ENCODE measurements around the gene CCT8L2.
"Not testable (repeated sequence)": the region's sequence is repeated elsewhere in the genome, so short reads cannot be mapped to it uniquely, and the experiment has no call there.

DNA sequence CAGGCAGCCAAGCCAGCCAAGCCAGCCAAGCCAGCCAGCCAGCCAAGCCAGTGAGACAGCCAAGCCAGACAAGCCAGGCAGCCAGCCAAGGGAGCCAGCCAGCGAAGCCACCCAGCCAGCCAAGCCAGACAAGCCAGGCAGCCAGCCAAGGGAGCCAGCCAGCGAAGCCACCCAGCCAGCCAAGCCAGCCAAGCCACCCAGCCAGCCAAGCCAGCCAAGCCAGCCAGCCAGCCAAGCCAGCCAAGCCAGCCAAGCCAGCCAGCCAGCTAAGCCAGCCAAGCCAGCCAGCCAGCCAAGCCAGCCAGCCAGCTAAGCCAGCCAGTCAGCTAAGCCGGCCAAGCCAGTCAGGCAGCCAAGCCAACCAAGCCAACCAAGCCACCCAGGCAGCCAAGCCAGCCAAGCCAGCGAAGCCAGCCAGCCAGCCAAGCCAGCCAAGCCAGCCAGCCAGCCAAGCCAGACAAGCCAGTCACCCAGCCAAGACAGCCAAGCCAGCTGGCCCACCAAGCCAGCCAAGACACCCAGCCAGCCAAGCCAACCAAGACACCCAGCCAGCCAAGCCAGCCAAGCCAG lies 34.1 kb downstream of the CCT8L2 start:
- TF ChIP-seq, protein P1, sequence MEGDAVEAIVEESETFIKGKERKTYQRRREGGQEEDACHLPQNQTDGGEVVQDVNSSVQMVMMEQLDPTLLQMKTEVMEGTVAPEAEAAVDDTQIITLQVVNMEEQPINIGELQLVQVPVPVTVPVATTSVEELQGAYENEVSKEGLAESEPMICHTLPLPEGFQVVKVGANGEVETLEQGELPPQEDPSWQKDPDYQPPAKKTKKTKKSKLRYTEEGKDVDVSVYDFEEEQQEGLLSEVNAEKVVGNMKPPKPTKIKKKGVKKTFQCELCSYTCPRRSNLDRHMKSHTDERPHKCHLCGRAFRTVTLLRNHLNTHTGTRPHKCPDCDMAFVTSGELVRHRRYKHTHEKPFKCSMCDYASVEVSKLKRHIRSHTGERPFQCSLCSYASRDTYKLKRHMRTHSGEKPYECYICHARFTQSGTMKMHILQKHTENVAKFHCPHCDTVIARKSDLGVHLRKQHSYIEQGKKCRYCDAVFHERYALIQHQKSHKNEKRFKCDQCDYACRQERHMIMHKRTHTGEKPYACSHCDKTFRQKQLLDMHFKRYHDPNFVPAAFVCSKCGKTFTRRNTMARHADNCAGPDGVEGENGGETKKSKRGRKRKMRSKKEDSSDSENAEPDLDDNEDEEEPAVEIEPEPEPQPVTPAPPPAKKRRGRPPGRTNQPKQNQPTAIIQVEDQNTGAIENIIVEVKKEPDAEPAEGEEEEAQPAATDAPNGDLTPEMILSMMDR (IDR thresholded peaks at IDR 0.05) = not testable (repeated sequence)
- TF ChIP-seq POLR2A (IDR thresholded peaks at IDR 0.05) = not testable (repeated sequence)
